ENCODE measurements around the gene C1orf116.

The C1orf116 gene

GRCh38 chr1:206985162-206985749 lies 47.3 kb downstream of the C1orf116 start:
- Histone ChIP-seq H3K4me1 (ENCODE audit: control insufficient read depth, insufficient read depth, low read length) (no peaks in the 10 kb centered on the region), H3K27ac (ENCODE audit: extremely low read depth, low read depth, low read length) (no peak overlapping the region), H3K9me3 (ENCODE audit: control insufficient read depth, insufficient read depth, low read depth, low read length) (no peaks in the 10 kb centered on the region), H3K4me3 (ENCODE audit: low read depth, low read length) (no peak overlapping the region), H3K36me3 (ENCODE audit: control insufficient read depth in 2 of 2, insufficient read depth in 1 of 2, low read length in 2 of 2) (no peaks in the 10 kb centered on the region)
- TF ChIP-seq ZNF175 (tag by site-specific recombination; IDR thresholded peaks at IDR 0.05) (no peak), ZNF157 (tag by site-specific recombination; IDR thresholded peaks at IDR 0.05) (no peak), KLF17 (tag by site-specific recombination; IDR thresholded peaks at IDR 0.05) (no peak), PBX3 (CRISPR knock-in tag; IDR thresholded peaks at IDR 0.05) (no peak), ZNF394 (tag by site-specific recombination; IDR thresholded peaks at IDR 0.05; ENCODE audit: borderline replicate concordance) (no peak), EGR2 (tag by site-specific recombination; IDR thresholded peaks at IDR 0.05; ENCODE audit: low read depth) (no peak), TCF7L2 (IDR thresholded peaks at IDR 0.05; ENCODE audit: borderline replicate concordance, low read depth, low read length) (no peak), ZFP3 (tag by site-specific recombination; IDR thresholded peaks at IDR 0.05; ENCODE audit: low read depth) (no peak), ZNF146 (tag by site-specific recombination; IDR thresholded peaks at IDR 0.05) (no peak)
- TF ChIP-seq, protein P1, sequence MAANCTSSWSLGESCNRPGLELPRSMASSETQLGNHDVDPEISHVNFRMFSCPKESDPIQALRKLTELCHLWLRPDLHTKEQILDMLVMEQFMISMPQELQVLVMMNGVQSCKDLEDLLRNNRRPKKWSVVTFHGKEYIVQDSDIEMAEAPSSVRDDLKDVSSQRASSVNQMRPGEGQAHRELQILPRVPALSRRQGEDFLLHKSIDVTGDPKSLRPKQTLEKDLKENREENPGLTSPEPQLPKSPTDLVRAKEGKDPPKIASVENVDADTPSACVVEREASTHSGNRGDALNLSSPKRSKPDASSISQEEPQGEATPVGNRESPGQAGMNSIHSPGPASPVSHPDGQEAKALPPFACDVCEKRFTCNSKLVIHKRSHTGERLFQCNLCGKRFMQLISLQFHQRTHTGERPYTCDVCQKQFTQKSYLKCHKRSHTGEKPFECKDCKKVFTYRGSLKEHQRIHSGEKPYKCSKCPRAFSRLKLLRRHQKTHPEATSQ (tag by site-specific recombination; IDR thresholded peaks at IDR 0.05), result no peak
- ChIA-PET POLR2A (no interaction called here), CTCF (interaction anchor here (1.3 kb wide), 1 partner anchor 187 kb away, joined by 3 read pairs; no protein-coding TSS in a partner anchor)

- Histone ChIP-seq H3K36me3 (ENCODE audit: control insufficient read depth in 2 of 2, insufficient read depth in 1 of 2, low read length in 2 of 2) (no peaks in the 10 kb centered on the region), H3K27ac (ENCODE audit: extremely low read depth, low read depth, low read length) (no peak overlapping the region), H3K9me3 (ENCODE audit: control insufficient read depth, insufficient read depth, low read depth, low read length) (no peaks in the 10 kb centered on the region), H3K4me3 (ENCODE audit: low read depth, low read length) (no peak overlapping the region), H3K4me1 (ENCODE audit: control insufficient read depth, insufficient read depth, low read length) (no peaks in the 10 kb centered on the region)
- ChIA-PET CTCF (interaction anchor here (0.5 to 4.9 kb wide), 48 partner anchors 9 to 846 kb away, joined by 3 to 70 read pairs (median 5); partner anchors contain the start of genes DYRK3 and FCAMR), POLR2A (no interaction called here)
- peak; percentile 63 for TF ChIP-seq CTCF (tag by site-specific recombination; IDR thresholded peaks at IDR 0.05)
- TF ChIP-seq KLF17 (tag by site-specific recombination; IDR thresholded peaks at IDR 0.05), result no peak
- no peak for TF ChIP-seq OVOL3 (tag by site-specific recombination; IDR thresholded peaks at IDR 0.05)
- peak; percentile 89 for TF ChIP-seq ZNF654 (tag by site-specific recombination; IDR thresholded peaks at IDR 0.05; ENCODE audit: low read depth)
- no peak for TF ChIP-seq ZNF112 (tag by site-specific recombination; IDR thresholded peaks at IDR 0.05)
- no peak for TF ChIP-seq ZNF830 (tag by site-specific recombination; IDR thresholded peaks at IDR 0.05; ENCODE audit: low read depth)
- TF ChIP-seq ZNF292 (tag by site-specific recombination; IDR thresholded peaks at IDR 0.05; ENCODE audit: borderline replicate concordance, low read depth), result no peak
These were observed 50.3 kb downstream of the C1orf116 start for GRCh38 chr1:206982216-206982615.

All from HEK293 (cell line).